ENCODE results near the gene PIK3R6.

The PIK3R6 gene

GRCh38 chr17:8798176-8798845, 69.2 kb downstream of the PIK3R6 start:
- TF ChIP-seq GATA2 (IDR thresholded peaks at IDR 0.05; ENCODE audit: low read depth, low read length) (no peak), GATA3 (IDR thresholded peaks at IDR 0.05; ENCODE audit: low read depth, low read length) (no peak)

DNA sequence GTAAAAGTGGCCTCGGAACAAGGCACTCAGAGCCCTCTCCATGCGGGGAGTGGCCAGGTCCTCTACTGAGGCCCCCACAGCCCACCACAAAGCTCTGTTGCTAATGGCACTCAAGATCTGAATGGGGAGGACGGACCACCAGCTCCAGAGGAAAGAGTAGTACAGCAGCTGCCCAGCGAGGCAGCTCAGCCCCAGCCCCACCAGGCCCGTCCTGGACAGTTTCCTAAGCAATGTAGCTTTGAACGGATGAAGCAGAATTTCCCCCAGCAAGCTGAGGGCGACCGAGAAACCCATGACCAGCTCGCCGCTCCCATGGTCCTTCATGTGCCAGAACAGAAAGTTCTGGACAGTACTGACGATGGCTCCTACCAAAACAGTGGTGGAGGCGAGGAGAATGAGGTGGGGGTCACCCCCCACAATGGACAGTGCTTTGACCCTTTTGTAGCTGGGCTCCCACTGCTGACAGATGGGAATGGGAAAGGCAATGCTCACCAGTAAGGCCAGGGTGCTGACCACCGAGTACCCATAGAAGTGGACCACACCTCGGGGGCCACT, 69.8 kb downstream of the PIK3R6 start:
- no peak for TF ChIP-seq GATA3 (IDR thresholded peaks at IDR 0.05; ENCODE audit: low read depth, low read length)
- no peak for TF ChIP-seq GATA2 (IDR thresholded peaks at IDR 0.05; ENCODE audit: low read depth, low read length)

- TF ChIP-seq GATA3 (IDR thresholded peaks at IDR 0.05; ENCODE audit: low read depth, low read length), result no peak
Measured at GRCh38 chr17:8794636-8795035, 72.8 kb downstream of the PIK3R6 start.

DNA sequence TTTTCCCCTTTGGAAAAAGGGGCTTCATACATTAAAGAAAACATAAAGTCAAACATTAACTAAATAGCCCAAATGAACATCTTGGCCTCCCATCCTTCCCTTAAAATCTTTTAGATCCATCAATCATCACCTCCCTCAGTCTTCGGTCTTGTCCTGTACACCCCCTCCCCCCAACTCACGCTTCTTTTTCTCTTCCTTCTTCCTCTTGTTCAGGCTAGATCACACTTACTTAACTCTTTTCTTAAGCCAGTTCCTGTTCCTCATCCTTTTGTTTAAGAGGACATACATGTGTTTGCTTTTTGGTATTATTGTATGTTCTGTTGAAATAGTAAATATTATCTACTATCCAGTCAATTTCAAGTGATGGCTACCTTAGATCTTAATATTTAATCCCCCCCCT, 73.8 kb downstream of the PIK3R6 start:
- TF ChIP-seq GATA2 (IDR thresholded peaks at IDR 0.05; ENCODE audit: low read depth, low read length) (no peak), GATA3 (IDR thresholded peaks at IDR 0.05; ENCODE audit: low read depth, low read length) (no peak)

DNA sequence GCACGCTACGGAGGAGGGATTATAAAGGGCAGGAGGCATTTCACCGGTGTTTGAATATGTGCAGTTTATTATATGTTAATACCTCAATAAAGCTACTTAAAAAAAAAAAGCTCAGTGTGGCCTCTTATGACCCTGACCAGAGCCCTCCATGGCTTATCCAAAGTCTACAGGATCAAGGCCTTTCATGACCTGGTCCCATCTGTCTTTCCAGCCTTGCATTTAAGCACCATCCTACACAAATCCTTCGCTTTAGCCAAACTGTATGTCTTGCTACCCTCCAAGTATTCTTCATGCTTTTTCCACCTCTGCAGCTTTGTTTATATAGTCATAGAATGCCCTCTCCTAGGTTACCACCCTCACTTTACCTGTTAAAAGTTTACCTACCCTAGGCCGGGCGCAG, 74.8 kb downstream of the PIK3R6 start:
- TF ChIP-seq GATA2 (IDR thresholded peaks at IDR 0.05; ENCODE audit: low read depth, low read length) (no peak), GATA3 (IDR thresholded peaks at IDR 0.05; ENCODE audit: low read depth, low read length) (no peak)

DNA sequence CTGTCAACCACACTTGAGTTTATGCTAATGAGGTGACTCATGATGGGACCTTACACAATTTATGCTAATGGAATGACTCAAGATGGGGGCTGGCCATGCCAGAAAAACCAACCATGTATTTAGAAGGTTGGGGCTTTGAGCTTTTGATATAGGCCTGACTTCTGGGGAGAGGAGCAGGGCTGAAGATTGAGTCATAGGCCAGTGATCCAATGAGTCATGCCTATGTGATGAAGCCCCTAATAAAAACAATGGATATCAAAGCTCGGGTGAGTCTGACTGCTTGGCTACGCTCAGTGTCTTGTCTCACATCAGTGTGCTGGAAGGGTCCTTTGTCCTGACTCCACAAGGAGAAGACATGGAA, 75.6 kb downstream of the PIK3R6 start:
- TF ChIP-seq GATA3 (IDR thresholded peaks at IDR 0.05; ENCODE audit: low read depth, low read length) (no peak), GATA2 (IDR thresholded peaks at IDR 0.05; ENCODE audit: low read depth, low read length) (no peak)

- TF ChIP-seq GATA2 (IDR thresholded peaks at IDR 0.05; ENCODE audit: low read depth, low read length) (no peak), GATA3 (IDR thresholded peaks at IDR 0.05; ENCODE audit: low read depth, low read length) (no peak)
Measured at GRCh38 chr17:8791248-8791909, 76.1 kb downstream of the PIK3R6 start.

DNA sequence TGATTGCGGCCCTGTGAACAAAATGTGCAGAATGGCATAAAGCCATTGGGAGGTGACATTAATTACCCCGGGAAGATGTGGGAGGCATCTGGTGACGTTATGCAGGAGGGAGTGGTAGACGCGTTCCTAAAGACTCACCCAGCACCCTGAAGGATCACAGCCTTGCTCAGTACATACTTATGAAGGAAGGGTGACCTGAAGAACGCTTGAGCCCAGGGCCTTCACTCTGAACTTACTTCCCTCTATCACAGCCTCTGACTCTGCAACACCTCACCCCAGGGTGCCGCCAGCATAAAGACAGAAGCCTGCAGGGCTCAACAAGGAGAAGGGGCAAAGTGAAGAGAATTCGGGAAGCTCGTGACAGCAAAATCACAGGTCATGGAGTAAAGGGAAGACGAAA, 77.7 kb downstream of the PIK3R6 start:
- TF ChIP-seq GATA2 (IDR thresholded peaks at IDR 0.05; ENCODE audit: low read depth, low read length), result no peak
- TF ChIP-seq GATA3 (IDR thresholded peaks at IDR 0.05; ENCODE audit: low read depth, low read length), result no peak

- no peak for TF ChIP-seq GATA2 (IDR thresholded peaks at IDR 0.05; ENCODE audit: low read depth, low read length)
- TF ChIP-seq GATA3 (IDR thresholded peaks at IDR 0.05; ENCODE audit: low read depth, low read length), result no peak
Measured at GRCh38 chr17:8788998-8789397, 78.5 kb downstream of the PIK3R6 start.

GRCh38 chr17:8785547-8786413, 81.7 kb downstream of the PIK3R6 start:
- TF ChIP-seq GATA2 (IDR thresholded peaks at IDR 0.05; ENCODE audit: low read depth, low read length) (no peak), GATA3 (IDR thresholded peaks at IDR 0.05; ENCODE audit: low read depth, low read length) (no peak)

DNA sequence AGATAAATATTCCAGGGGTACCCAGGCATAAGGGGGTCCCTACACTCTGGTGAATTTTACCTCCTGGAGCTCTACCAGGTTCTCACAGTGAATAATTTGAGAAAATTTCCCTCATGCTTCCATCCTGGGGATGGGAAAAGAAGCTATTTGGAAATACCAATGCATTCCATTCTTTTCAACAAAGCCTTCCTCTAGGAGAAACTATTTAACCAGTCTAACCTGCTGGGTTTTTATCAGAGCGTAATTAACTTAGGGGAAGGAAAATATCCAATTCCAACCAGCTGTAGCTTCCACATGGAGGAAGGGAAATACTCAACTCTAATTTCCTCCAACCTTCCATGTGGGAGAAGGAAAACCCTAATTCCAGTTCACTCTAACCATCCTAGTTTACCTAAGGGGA, 85.3 kb downstream of the PIK3R6 start:
- TF ChIP-seq GATA2 (IDR thresholded peaks at IDR 0.05; ENCODE audit: low read depth, low read length) (no peak), GATA3 (IDR thresholded peaks at IDR 0.05; ENCODE audit: low read depth, low read length) (no peak)

DNA sequence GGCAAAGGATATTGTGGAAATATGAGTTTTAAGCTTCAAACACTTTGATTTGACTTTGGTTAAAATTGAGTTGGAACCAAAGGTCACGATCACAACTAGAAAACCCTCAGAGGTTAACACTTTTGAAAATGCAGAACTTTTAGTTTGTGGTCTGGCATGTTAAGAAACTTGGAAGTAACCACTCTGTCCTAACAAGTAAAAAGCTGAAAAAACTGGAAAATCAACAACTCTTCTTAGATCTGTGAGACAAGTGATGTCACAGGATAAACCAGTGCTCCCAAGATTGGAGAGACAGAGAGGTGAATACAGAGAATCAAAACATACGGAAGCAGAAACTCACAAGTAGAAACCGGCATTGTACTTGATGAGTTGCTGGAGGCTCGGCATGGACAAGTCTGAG, 85.7 kb downstream of the PIK3R6 start:
- TF ChIP-seq GATA3 (IDR thresholded peaks at IDR 0.05; ENCODE audit: low read depth, low read length), result no peak
- no peak for TF ChIP-seq GATA2 (IDR thresholded peaks at IDR 0.05; ENCODE audit: low read depth, low read length)

DNA sequence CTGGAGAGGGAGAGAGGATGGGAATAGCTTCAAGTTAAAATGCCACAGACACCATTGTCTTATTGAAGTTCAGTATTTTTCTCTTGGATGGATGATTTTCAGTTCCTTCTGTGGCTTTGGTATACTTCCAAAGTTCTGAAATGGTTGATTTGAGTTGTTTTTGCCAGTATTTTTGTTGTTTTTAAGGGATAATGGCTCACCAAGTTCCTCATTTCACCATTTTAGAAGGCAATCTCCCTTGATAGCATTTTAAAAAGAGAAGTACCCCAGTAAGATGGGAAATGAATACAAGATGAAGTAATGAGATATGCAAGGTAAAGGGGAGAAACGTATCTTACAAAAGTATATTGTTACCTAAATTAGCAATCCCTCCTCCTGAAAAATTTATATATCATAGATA, 90.6 kb downstream of the PIK3R6 start:
- no peak for TF ChIP-seq GATA2 (IDR thresholded peaks at IDR 0.05; ENCODE audit: low read depth, low read length)
- no peak for TF ChIP-seq GATA3 (IDR thresholded peaks at IDR 0.05; ENCODE audit: low read depth, low read length)

GRCh38 chr17:8776248-8776647, 91.2 kb downstream of the PIK3R6 start:
- TF ChIP-seq GATA3 (IDR thresholded peaks at IDR 0.05; ENCODE audit: low read depth, low read length) (no peak), GATA2 (IDR thresholded peaks at IDR 0.05; ENCODE audit: low read depth, low read length) (no peak)

All from SH-SY5Y (cell line).